HG02981 (cell line): ENCODE results near the gene TEX30.
"Not testable (repeated sequence)": the region's sequence is repeated elsewhere in the genome, so short reads cannot be mapped to it uniquely, and the experiment has no call there.

Source experiments
- ATAC-seq: cut with Tn5 transposase; IDR thresholded peaks from one replicate; pipeline ENCODE4 v1.9.1; 2021; ENCODE audit warnings: mild to moderate bottlenecking, moderate library complexity; ENCODE audit not compliant: unreplicated experiment

Gene TEX30

DNA sequence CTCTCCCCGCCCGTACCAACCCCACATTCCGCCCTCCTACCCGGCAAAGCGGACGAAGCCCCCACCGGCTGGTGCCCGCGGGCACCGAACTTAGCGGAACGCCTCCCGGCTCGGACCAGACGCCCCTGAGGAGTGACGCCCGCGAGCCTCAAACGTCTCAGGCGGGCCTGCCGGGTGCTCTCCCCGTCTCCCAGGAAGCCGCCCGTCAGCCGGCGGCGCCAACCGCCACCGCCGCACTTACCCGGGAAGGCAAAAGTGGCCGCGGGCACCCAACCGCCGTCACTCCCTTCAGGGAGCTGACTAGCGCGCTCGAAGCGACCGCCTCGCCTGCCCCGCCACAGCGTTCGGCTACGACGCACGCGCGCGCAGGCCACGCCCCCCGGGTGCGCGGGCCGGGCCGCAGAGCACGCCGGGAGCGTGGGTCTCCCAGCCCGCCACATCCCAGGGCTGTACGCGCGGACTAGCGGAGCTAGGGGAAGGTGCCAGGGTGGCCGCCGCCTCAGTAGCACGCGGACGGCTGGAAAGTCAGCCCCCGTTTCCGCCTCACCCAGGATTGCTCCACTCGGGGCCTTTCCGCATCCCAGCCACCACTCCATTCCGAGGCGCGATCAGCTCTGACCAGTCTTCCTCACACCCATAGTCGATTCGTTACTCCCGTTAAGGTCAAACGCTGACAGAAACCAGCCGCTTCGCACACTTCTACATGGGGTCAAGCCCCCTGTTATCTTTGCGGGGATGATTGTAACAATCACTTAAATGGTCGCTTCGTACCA, at the start of gene TEX30:
TSS of gene TEX30 (minus strand) at position 346 of the 773 bp plus-strand sequence. CDS start 3,760 bp downstream, outside the sequence.
- ATAC-seq = peak; percentile 89

DNA sequence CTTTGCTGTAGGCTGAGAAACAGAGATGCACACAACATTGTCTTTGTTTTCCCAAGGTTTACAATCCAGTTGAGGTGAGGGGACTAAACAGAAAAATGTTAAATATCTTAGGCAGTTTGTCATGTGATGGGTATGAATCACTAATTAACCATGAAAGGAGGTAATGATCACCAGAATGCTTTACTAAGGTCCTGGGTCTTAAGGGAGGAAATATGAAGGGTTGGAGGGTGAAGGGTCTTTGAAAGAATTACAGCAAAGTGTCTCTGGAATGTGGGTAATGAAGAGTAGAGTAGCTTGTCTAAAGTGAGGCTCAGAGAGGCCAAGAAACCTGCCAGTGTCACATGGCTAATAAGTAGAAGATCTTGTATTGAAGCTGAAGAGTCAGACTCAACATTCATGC, 44.3 kb upstream of the TEX30 start:
- ATAC-seq = no peak

DNA sequence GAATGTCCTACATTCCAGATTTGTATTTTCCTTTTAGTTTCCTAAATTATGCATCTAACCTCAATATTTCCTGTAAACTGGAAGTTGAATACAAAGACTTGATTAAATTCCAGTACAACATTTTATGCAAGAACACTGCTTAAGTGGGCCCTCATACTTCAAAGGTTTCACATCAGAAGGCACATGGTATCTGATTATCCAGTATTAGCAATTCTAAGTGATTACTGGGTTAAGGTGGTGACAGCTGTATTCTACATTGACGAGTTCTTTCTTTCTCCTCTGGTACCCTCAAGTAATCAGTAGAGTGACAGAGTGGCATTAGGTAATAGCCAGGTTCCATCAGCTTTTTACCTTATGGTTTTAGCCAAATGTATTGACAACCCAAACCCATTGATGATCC, 43.7 kb upstream of the TEX30 start:
- no peak for ATAC-seq

DNA sequence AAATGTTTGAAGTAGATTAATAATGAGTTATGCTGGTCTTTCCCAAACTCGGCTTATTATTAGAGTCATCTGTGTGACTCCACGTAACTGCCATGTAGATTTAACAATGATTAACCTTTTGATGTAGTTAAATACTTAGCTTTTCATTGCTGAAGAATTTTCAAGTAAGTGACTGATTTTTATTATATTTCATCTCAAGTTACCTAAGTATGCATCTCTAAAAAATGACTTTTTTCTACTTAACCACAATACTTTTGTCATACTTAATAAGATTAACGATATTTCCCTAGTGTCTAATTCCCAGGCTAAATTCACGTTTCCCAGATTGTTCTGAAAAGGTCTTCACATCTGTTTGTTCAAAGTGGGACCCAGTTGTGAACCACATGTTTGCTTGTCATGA, 43.1 kb upstream of the TEX30 start:
- ATAC-seq = no peak

DNA sequence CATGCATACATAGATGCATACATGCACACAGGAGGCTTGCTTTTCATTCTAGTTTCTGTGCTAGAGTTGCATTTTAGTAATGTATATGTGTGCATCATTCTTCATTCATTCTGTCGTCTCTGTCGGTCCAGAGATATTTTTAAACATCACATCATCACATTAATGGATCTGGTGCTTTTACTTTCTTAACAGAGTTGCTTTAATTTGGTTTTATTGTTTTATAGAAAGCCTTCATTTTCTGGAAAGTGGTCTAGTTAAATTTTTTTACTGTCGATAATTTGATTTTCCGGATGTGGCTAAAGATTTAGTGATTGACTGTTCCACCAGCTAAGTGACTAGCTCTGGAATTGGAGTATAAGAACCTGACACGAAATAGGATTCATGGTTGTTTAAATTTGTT, 42.2 kb upstream of the TEX30 start:
- no peak for ATAC-seq

DNA sequence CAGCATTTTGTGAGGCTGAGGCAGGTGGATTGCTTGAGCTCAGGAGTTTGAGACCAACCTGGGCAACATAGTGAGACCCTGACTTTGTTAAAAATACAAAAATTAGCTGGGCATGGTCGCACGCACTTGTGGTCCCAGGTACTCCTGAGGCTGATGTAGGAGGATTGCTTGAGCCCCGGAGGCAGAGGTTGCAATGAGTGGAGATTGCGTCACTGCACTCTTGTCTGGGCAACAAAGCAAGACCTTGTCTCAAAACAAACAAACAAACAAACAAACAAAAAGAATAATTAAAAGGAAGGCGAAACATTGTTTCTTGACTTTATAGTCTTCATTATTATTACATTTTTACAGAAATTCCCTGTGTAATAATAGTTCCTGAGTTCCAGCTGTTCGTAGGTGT, 41.2 kb upstream of the TEX30 start:
- no peak for ATAC-seq

DNA sequence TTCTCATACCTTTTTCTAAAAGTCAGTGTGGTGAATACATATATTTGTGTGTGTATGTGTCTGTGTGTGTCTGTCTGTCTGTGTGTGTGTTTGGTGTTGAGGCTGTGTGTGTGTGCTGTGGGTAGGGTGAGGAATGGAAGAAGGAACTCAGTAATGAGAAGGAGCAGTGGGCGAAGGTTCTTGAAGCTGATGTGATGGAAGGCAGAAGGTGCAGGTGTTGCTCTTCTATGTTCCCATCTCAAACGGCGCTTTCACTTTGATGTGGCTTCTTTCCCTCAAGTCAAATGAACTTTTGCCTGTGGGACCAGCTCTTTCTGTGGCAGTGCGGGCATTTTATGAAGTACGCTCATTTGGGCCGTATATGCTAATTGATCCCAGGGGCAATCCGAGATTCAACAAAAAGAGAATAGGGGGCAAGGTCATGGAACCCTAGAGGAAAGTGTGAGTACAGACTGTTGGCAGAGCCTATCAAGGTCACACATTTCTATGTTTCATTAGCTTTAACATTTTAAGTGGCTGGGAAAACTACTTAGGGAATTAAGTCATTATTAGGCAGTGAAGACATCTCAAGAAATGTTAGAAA, 40.5 kb upstream of the TEX30 start:
- no peak for ATAC-seq

DNA sequence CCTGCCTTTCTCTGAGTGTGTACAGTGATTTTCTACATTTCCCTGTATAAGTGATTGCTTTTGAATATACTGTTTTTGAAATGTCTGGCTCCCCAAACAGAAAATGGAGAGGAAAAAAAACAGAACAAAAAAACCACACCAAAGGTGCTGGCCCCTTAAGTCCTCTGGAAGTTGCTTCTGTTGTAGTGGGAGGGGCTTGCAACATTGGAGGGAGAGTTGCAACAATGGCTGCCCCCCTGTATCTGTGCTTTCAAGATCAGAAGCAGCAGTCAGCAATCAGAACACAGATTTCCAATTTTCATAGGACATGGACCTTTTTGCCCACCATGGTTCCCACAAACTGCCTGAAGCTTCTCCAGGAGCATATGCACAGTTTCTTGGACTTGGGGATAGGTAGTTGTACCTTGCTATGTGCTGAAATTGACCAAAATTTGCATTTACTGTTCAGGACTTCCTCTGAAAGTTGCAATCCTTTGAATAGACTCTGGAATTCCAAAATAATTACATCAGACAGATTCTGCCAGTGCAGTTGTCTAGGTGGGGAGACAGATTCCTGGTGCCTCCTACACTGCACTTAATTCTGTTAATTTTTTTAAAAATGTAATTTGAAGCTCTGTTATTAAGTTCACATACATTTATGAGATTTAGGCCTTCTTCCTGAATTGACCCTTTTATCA, 39.2 kb upstream of the TEX30 start:
- no peak for ATAC-seq

DNA sequence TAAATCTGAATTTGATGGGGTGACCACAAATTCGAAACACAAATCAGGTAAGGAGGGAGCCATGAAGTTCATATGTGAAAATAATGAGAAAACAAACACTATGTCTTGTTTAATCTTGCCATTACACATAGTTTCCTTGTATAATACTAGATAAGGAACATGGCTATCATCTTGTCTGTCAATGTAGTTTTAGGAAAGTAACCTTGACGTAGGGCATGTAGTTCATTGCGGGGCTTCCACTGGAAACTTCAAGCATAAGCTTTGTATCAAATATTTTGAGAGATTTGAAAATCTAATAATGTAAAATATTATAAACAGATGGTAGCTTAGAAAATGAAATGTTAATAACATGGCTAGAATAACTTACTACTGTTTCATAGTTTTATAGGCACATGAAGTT, 34.1 kb upstream of the TEX30 start:
- no peak for ATAC-seq

DNA sequence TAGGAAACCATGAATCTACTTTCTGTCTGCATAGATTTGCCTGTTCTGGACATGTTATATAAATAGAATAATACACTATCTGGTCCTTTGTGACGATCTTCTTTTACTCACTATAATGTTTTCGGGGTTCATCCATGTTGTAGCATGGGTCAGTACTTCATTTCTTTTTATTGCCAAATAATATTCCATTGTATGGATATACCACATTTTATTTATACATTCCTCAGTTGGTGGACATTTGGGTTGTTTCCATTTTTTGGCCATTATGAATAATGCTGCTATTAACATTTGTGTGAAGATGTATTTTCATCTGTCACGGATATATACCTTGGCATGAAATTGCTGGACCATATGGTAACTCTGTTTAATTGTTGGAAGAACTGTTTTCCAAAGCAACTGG, 32.1 kb upstream of the TEX30 start:
- ATAC-seq = no peak

DNA sequence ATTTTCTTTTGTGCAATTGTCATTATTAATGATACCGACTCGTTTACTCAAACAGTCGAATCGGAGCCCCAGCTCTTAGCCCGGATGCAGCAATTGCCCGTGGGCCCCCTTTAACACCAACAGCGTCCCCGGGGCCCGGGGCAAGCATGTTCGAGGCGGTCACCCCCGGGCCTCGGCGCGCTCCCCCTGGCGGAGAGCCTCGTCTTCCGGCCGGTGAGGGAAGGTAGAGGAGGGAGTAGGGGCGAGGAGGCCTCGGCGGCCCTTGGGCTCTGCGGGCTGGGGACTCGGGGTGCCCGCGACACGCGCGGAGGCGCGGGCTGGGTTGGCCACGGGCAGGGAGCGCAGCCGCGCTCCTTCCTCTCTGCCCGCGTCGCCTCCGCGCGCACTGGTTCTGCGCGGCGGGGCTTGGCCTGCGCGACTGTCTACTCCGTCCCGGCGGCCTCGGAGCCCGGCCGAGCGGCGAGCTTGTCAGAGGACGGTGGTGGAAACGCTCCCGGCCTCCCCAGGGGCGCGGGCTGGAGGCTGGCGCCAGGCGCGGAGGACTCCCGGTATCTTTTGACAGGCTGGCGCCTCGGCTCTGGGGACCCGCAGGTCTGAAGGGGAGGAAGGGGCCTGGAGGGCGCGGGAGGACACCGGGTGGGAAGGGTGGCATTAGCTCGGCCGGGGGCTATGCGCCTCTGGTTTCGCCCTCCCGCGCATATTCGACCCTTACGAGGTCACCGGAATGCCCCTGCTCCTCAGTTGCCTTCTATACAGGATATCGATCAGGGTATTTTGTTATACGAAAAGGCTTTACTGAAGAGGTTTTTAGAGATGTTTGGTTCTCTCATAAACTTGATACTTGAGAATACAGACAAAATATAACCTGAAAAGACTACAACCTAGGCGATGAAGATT, 26.8 kb upstream of the TEX30 start:
- peak; percentile 77 for ATAC-seq

DNA sequence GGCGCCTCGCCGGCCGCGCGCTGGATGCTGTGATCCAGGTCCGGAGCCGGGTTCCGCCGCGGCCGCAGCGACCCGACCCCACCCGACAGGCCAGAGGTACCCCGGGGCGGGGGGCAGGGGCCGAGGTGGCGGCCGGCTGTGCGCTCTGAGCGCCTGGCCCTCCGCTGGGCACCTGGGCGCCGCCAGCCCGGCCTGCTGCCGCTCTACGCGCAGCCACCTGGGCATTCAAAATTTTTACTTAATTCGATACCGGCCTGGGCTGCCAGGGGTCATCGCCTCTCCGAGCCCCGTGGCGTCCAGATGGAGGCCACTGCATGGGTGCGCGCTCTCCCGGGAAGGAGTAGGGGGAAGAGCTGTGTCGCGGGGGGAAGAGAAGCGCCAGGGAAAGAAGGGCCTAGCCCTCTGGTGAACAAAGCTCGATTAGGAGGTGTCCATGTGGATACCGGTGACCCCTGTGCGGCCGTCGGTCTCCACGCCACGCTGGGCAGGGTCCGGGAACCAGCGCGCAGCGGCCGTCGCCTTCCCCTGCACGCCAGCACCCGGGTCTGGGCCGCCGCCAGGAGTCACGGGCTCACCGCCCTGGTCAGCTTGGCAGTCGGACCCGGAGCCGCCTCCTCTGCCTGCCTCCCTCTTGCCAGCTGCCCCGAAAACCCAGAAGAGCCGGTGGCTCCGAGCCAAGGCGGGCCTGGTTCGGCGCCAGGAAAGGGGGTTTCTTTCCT, 26.0 kb upstream of the TEX30 start:
- peak; percentile 5 for ATAC-seq

DNA sequence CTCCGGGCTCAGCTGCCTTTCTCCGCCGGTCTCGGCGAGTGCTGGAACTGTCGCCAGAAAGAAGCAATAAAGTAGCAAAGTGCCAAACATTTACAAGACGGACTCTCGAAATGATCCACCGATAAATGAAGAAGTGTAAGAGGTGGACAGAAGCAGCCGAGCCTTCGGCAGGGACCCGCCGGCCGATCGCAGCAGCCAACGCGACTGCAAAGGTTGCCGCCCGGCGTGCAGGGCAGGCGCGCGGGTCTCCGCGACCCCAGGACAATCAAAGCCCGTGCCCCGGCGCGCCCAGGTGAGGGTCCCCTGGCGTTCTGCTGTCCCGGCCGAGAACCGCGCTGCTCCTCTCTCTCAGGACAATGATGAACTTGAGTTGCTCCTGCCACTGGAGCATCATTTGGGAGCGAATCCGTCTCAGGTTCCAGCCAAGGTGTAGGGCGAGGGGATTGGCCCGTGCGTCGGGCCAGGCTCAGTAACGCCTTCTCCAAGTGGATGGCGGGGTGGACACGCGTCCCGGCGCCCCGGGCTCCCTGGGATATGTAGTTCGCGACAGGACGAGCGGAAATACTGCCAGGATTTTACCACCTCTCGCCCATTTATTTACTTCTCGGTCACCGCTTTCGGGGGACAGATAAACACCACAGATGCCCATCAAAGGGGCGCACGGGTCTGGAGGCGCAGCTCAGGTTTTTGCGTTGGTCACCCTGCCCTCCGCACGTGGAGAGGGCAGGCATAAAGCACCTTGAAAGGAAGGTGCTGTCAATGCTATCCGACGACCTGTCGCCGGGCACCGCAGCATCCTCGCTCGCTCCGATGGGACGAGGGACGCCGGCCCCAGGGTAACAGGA, 25.2 kb upstream of the TEX30 start, which contains the start of the genes BIVM and POGLUT2:
TSS of gene BIVM (plus strand) at position 539 of the 845 bp plus-strand sequence. CDS start 8,149 bp downstream, outside the sequence.
TSS of gene POGLUT2 (minus strand) at position 396 of the 845 bp plus-strand sequence. CDS start at position 90, 306 bp downstream.
- peak; percentile 85 for ATAC-seq

DNA sequence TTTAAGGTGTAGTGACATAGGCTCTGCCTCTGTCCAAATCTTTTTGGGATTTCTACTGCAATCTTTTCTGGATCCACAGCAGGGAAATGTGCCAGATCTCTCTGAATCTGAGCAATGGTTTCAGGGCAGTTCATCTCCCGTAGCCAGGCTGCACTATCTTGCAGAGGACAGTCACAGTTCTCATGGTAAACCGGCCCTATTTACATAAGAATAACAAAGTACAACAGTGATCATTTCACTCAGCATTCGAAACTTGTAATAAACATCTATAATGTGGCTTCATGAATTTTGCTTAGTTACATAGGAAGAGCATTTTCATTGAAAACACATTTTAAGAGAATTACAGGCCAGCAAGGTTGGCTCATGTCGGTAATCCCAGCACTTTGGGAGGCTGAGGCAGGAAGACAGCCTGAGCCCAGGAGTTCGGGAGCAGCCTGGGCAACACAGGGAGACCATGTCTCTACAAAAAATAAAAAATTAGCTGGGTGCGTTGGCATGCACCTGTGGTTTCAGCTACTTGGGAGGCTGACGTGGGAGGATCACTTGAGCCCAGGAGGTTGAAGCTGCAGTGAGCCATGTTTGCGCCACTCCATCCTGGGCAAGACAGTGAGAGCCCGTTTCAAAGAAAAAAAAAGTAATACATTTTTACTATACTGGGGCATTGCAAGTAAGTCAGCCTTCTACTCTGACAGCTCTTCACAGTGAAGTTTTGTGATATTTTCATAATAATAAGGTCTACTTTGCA, 20.2 kb upstream of the TEX30 start:
- no peak for ATAC-seq

DNA sequence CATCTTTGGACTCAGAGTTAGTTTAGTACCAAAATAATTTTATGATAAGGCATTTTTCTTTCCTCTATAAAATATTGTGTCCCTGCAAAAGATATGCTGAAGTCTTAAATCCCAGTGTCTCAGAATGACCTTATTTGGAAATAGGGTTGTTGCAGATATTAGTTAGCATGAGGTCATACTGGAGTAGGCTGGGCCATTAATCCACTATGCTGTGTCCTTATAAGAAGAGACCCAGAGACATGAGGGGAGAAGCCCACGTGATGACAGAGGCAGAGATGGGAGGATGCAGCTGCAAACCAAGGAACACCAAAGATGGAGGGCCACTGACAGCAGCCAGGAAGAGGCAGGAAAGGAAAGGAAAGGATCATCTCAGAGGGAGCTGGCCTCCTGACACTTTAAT, 18.8 kb upstream of the TEX30 start:
- no peak for ATAC-seq

DNA sequence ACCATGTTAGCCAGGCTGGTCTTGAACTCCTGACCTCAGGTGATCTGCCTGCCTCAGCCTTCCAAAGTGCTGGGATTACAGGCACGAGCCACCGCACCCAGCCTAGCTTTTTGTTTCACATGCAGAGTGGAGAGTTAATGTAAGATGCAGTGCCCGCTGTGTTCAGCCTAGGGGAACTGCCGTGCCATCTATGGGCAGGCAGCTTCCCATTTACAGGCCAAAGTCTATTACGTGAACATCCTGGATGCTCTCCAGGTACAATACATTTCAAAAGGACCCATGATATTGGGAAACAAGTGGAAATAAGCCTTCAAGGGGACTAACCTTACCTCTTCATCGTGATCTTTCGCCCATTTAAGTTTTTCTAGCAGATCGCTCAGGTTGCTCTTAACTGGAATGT, 15.1 kb upstream of the TEX30 start:
- ATAC-seq = no peak

DNA sequence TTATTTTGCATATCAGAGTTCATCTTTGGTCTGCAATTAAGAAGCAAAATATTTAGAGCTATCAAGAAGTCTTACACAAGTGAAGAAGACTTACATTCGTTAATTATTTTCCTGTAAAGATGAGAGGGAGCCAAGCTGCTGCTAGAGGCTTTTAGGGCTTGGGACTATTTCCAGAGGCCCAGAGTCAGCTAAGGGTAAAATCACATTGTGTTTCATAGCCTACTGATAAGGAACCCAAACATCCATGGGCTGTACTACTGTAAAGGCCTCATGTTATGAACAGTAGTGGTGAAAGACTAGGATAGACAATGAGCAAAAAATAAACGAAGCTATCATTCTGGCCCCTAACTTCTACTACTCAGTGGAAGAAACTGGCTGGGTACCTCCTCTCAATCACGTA, 10.9 kb upstream of the TEX30 start:
- ATAC-seq = no peak

DNA sequence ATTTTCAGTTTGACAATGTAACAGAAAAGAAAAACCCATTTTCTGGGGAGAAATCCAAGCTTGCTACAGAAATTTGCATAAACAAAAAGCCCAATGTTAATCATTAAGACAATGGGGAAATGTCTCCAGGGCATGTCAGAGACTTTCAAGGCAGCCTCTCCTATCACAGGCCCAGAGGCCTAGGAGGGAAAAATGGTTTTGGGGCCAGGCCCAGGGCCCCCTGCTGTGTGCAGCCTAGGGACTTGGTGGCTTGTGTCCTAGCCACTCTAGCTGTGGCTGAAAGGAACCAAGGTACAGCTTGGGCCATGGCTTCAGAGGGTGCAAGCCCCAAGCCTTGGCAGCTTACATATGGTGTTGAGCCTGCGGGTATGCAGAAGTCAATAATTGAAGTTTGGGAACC, 8.0 kb upstream of the TEX30 start:
- no peak for ATAC-seq

DNA sequence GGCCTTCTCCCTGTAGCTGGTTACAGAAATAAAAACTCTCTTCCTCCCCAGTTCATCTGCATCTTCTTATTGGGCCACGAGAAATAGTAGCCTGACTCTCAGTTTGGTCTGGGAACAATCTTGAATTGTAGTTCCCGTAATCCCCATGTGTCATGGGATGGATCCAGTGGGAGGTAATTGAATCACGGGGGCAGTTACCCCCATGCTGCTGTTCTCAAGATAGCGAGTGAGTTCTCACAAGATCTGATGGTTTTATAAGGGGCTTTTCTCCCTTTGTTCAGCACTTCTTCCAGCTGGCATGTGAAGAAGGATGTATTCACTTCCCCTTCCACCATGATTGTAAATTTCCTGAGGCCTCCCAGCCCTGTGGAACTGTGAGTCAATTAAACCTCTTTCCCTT, 7.1 kb upstream of the TEX30 start:
- ATAC-seq = not testable (repeated sequence)
